ENCODE measurements around the gene WBP2. TPM values are rescaled to one million over a fixed set of nuclear protein-coding genes. Genes with fewer than 3 reads are reported as not detected.

Gene WBP2
- total RNA-seq, 4 donors from 2014 or later: 129 to 259 (median 148) TPM

- ATAC-seq: no peak
Measured at GRCh38 chr17:75803883-75804282, 51.3 kb downstream of the WBP2 start.

GRCh38 chr17:75799402-75799801 lies 55.7 kb downstream of the WBP2 start:
- in situ Hi-C loops (cut with MboI; ENCODE audit: low sequenced_read_pairs in 4 of 4) (no loop called here), intact Hi-C loops (cut with DNase I; ENCODE audit: low total_unique reads) (no loop called here)
- peaks cover 0 to 31% of the 10 kb centered on the region in 2 donors for H3K36me3 ChIP-seq
- no peak overlapping the region for H3K27ac ChIP-seq
- H3K27me3 ChIP-seq: no peaks in the 10 kb centered on the region
- H3K4me3 ChIP-seq: no peak overlapping the region
- TF ChIP-seq CTCF (IDR thresholded peaks at IDR 0.05 in 4 of 5, conservative IDR thresholded peaks at IDR 0.05 in 1 of 5) (no peak), POLR2A (IDR thresholded peaks at IDR 0.05) (no peak)
- H3K4me1 ChIP-seq: no peaks in the 10 kb centered on the region
- DNase-seq (no peak), ATAC-seq (no peak)
- H3K9me3 ChIP-seq: no peaks in the 10 kb centered on the region

More at GRCh38 chr17:75803883-75804282, 51.3 kb downstream of the WBP2 start:
- Histone ChIP-seq H3K9me3 (no peaks in the 10 kb centered on the region), H3K4me3 (no peak overlapping the region), H3K27ac (no peak overlapping the region), H3K36me3 (peaks cover 0 to 16% of the 10 kb centered on the region in 2 donors), H3K4me1 (peaks cover 10 to 11% of the 10 kb centered on the region in 2 donors), H3K27me3 (no peaks in the 10 kb centered on the region)
- in situ Hi-C loops (cut with MboI; ENCODE audit: low sequenced_read_pairs in 4 of 4): no loop called here
- intact Hi-C loops (cut with DNase I; ENCODE audit: low total_unique reads): no loop called here
- TF ChIP-seq POLR2A (IDR thresholded peaks at IDR 0.05) (no peak), CTCF (IDR thresholded peaks at IDR 0.05 in 4 of 5, conservative IDR thresholded peaks at IDR 0.05 in 1 of 5) (no peak)
- DNase-seq: no peak

- no peaks in the 10 kb centered on the region for H3K9me3 ChIP-seq
- no peaks in the 10 kb centered on the region for H3K27me3 ChIP-seq
- no peak overlapping the region for H3K27ac ChIP-seq
- no peak for ATAC-seq
- H3K4me1 ChIP-seq: peaks cover 0 to 2% of the 10 kb centered on the region in 2 donors
- DNase-seq: no peak
- H3K4me3 ChIP-seq: no peak overlapping the region
- intact Hi-C loops (cut with DNase I; ENCODE audit: low total_unique reads) (no loop called here), in situ Hi-C loops (cut with MboI; ENCODE audit: low sequenced_read_pairs in 4 of 4) (no loop called here)
- TF ChIP-seq POLR2A (IDR thresholded peaks at IDR 0.05): no peak
- no peak for TF ChIP-seq CTCF (IDR thresholded peaks at IDR 0.05 in 4 of 5, conservative IDR thresholded peaks at IDR 0.05 in 1 of 5)
- H3K36me3 ChIP-seq: peaks cover 0 to 35% of the 10 kb centered on the region in 2 donors
Measured at GRCh38 chr17:75795820-75796607, 59.1 kb downstream of the WBP2 start.

Other genes with a start within 250 kb of the WBP2 start
- under 1 TPM in 1 of 4 donors, not detected in 3; 0.22 TPM for gene SMIM5, start 221.9 kb downstream of the WBP2 start, total RNA-seq
- gene RECQL5, start 188.2 kb downstream of the WBP2 start, total RNA-seq: 10 to 100 TPM in 1 of 4 donors, 1 to 10 TPM in 3; 5.3 to 17.5 (median 7.4) TPM
- 10 to 100 TPM; 42.0 to 64.0 (median 50.1) TPM for gene SAP30BP, start 188.0 kb downstream of the WBP2 start, total RNA-seq
- gene ITGB4, start 133.9 kb downstream of the WBP2 start, total RNA-seq: 10 to 100 TPM in 1 of 4 donors, 1 to 10 TPM in 3; 3.6 to 20.2 (median 6.3) TPM
- 10 to 100 TPM in 2 of 4 donors, 1 to 10 TPM in 2; 8.7 to 18.3 (median 11.0) TPM for gene GALK1, start 90.1 kb downstream of the WBP2 start, total RNA-seq
- gene UNK, start 70.5 kb downstream of the WBP2 start, total RNA-seq: 10 to 100 TPM; 10.4 to 19.2 (median 13.1) TPM
- gene UNC13D, start 10.9 kb downstream of the WBP2 start, total RNA-seq: 1 to 10 TPM; 1.3 to 9.4 (median 4.6) TPM
- 10 to 100 TPM in 3 of 4 donors, 1 to 10 TPM in 1; 9.5 to 18.4 (median 15.5) TPM for gene TRIM47, start 23.2 kb upstream of the WBP2 start, total RNA-seq
- 10 to 100 TPM; 16.5 to 26.1 (median 22.3) TPM for gene TRIM65, start 41.6 kb upstream of the WBP2 start, total RNA-seq
- gene MRPL38, start 49.5 kb upstream of the WBP2 start, total RNA-seq: 10 to 100 TPM; 29.9 to 86.7 (median 53.1) TPM
- 1 to 10 TPM; 2.5 to 6.4 (median 5.8) TPM for gene FBF1, start 85.7 kb upstream of the WBP2 start, total RNA-seq
- 10 to 100 TPM; 64.8 to 96.6 (median 80.7) TPM for gene ACOX1, start 123.8 kb upstream of the WBP2 start, total RNA-seq
- 1 to 10 TPM; 4.2 to 9.2 (median 6.8) TPM for gene TEN1, start 123.9 kb upstream of the WBP2 start, total RNA-seq
- gene CDK3, start 145.5 kb upstream of the WBP2 start, total RNA-seq: 1 to 10 TPM in 2 of 4 donors, under 1 TPM in 2; 0.33 to 1.8 (median 1.1) TPM
- under 1 TPM in 2 of 4 donors, not detected in 2; 0.02 to 0.07 TPM for gene EVPL, start 172.0 kb upstream of the WBP2 start, total RNA-seq
- gene SRP68, start 217.2 kb upstream of the WBP2 start, total RNA-seq: 10 to 100 TPM; 33.0 to 76.7 (median 66.7) TPM
- gene GALR2, start 219.4 kb upstream of the WBP2 start, total RNA-seq: under 1 TPM in 1 of 4 donors, not detected in 3; 0.18 TPM
- not detected for gene ZACN, start 223.8 kb upstream of the WBP2 start, total RNA-seq
- gene EXOC7, start 248.5 kb upstream of the WBP2 start, total RNA-seq: 10 to 100 TPM; 49.5 to 70.7 (median 53.9) TPM